AG04450 (cell line): ENCODE data around the gene HDDC2. TPM values are rescaled to one million over a fixed set of nuclear protein-coding genes. Genes with fewer than 3 reads are reported as not detected.

Experiments
- CTCF ChIA-PET: fragments of 300-600, 350-600 bp; formaldehyde crosslinking; extraction: SDS; loops from one replicate; lab custom pipeline; 2022; ENCODE audit warnings: antibody characterized with exemption, inconsistent platforms; lab: Charles Lee
- POLR2A ChIA-PET: fragments of 350-600 bp; formaldehyde crosslinking; extraction: SDS; loops from one replicate; lab custom pipeline; 2021; ENCODE audit warnings: antibody characterized with exemption, inconsistent platforms; lab: Yijun Ruan, JAX
- DNase-seq: peaks from one replicate; pipeline ENCODE4 v3.0.0-alpha.2; 2011; ENCODE audit warnings: low read depth, low spot score
- H3K27ac ChIP-seq: one replicate; pipeline ENCODE4 v1.5.1; 2012; ENCODE audit warnings: low read depth, low read length, control low read depth
- H3K27me3 ChIP-seq: one replicate; pipeline ENCODE4 v1.6.0; 2012; ENCODE audit warnings: low read length; ENCODE audit not compliant: control insufficient read depth, insufficient read depth
- H3K4me3 ChIP-seq: 2 replicates; pipeline ENCODE4 v1.5.1; 2011; ENCODE audit warnings: mild to moderate bottlenecking, low read depth, low read length, control low read depth
- H3K9me3 ChIP-seq: 2 replicates; pipeline ENCODE4 v1.5.1; 2012; ENCODE audit warnings: low read length; ENCODE audit not compliant: control insufficient read depth, insufficient read depth
- CTCF ChIP-seq: IDR thresholded peaks from 2 replicates; pipeline ENCODE4 v1.5.1; 2011; ENCODE audit warnings: low read depth, low read length, control low read depth, inconsistent platforms
- polyA plus RNA-seq: library from polyadenylated mRNA; depleted of rRNA; stranded (reverse); fragments of >200 nt; gene quantifications from 2 replicates; pipeline ENCODE4 v1.2.3, GENCODE V29; 2011

The HDDC2 gene
- polyA plus RNA-seq, 1 experiment = 116 TPM

GRCh38 chr6:125302840-125303511, 1.2 kb upstream of the HDDC2 start:
- H3K9me3 ChIP-seq = no peaks in the 10 kb centered on the region
- H3K27ac ChIP-seq = no peak overlapping the region
- CTCF ChIA-PET = interaction anchor here (0.8 to 1.9 kb wide), 2 partner anchors 8 to 23 kb away, joined by 3 to 8 read pairs; no protein-coding TSS in a partner anchor
- POLR2A ChIA-PET = no interaction called here
- TF ChIP-seq CTCF = no peak
- H3K4me3 ChIP-seq = no peak overlapping the region
- DNase-seq = no peak
- peaks cover 4% of the 10 kb centered on the region for H3K27me3 ChIP-seq

- H3K9me3 ChIP-seq = no peaks in the 10 kb centered on the region
- ChIA-PET CTCF (interaction anchor here (0.6 to 2.1 kb wide), 10 partner anchors 10 to 674 kb away, joined by 3 to 8 read pairs (median 4); no protein-coding TSS in a partner anchor), POLR2A (interaction anchor here (0.6 to 1.4 kb wide), 5 partner anchors 71 to 338 kb away, joined by 3 to 7 read pairs (median 5); no protein-coding TSS in a partner anchor)
- TF ChIP-seq CTCF = no peak
- no peak overlapping the region for H3K27ac ChIP-seq
- no peak for DNase-seq
- H3K4me3 ChIP-seq = peak overlapping the region; percentile 73
- H3K27me3 ChIP-seq = peaks cover 4% of the 10 kb centered on the region
These were observed 754 bp downstream of the HDDC2 start for GRCh38 chr6:125300992-125301434.

- Histone ChIP-seq H3K9me3 (no peaks in the 10 kb centered on the region), H3K4me3 (no peak overlapping the region), H3K27me3 (no peaks in the 10 kb centered on the region), H3K27ac (no peak overlapping the region)
- POLR2A ChIA-PET = no interaction called here
- CTCF ChIA-PET = no interaction called here
- no peak for DNase-seq
- no peak for TF ChIP-seq CTCF
These were observed 2.5 kb downstream of the HDDC2 start for GRCh38 chr6:125299257-125299656.

GRCh38 chr6:125296471-125296870, 5.3 kb downstream of the HDDC2 start:
- POLR2A ChIA-PET = no interaction called here
- no peaks in the 10 kb centered on the region for H3K9me3 ChIP-seq
- H3K27me3 ChIP-seq = no peaks in the 10 kb centered on the region
- H3K27ac ChIP-seq = no peak overlapping the region
- CTCF ChIA-PET = no interaction called here
- no peak for DNase-seq
- no peak overlapping the region for H3K4me3 ChIP-seq
- TF ChIP-seq CTCF = no peak

GRCh38 chr6:125294925-125295324, 6.8 kb downstream of the HDDC2 start:
- CTCF ChIA-PET = no interaction called here

More at GRCh38 chr6:125294925-125295324, 6.8 kb downstream of the HDDC2 start:
- POLR2A ChIA-PET = no interaction called here
- Histone ChIP-seq H3K9me3 (no peaks in the 10 kb centered on the region), H3K27me3 (no peaks in the 10 kb centered on the region), H3K27ac (no peak overlapping the region), H3K4me3 (no peak overlapping the region)
- no peak for DNase-seq
- no peak for TF ChIP-seq CTCF
